Pericardium fibroblast (primary cell): Measurements from ENCODE around the gene MAP2K6. TPM values are rescaled to one million over a fixed set of nuclear protein-coding genes. Genes with fewer than 3 reads are reported as not detected.

Experiments
- total RNA-seq: library from RNA; depleted of rRNA; stranded (reverse); fragments of >200 nt; gene quantifications from 2 replicates; pipeline ENCODE4 v1.2.3, GENCODE V29; 2015

The MAP2K6 gene
- 0.23 and 16.8 TPM in 2 replicates for total RNA-seq

DNA sequence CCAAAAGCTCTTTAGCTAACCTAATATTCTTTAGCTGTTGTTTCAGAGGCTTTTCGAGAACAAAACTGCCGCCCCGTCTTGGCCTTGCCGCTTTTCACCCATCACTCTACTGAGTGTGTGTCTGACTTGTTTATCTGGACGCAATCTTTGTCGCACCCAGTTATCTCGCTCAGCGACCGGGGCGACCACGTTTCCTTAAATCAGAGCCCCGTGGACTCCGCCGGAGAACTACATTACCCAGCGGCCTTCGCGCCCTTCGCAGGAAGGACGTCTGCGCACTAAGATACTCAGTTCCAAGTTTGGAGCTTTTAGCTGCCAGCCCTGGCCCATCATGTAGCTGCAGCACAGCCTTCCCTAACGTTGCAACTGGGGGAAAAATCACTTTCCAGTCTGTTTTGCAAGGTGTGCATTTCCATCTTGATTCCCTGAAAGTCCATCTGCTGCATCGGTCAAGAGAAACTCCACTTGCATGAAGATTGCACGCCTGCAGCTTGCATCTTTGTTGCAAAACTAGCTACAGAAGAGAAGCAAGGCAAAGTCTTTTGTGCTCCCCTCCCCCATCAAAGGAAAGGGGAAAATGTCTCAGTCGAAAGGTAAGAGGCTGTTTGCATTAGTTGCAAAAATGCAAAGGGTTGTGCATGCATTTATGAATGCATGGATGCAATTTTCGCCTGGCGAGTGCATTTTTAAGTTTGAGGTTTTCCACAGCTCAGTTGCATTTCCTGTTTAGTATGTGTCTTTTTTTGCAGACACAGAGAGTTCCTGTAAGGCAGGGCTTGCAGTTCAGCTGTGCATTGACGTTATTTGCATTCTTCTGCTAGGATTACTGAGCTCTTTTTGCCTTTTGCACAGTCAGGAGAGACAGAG, at the start of gene MAP2K6:
TSS of gene MAP2K6 (plus strand) at position 290 of the 867 bp plus-strand sequence. CDS start at position 578, 288 bp downstream.

Other genes with a start within 250 kb of the MAP2K6 start
- gene ABCA10, start 185.9 kb upstream of the MAP2K6 start, total RNA-seq, result 0.51 and 4.2 TPM in 2 replicates
- gene ABCA5, start 87.6 kb upstream of the MAP2K6 start, total RNA-seq, result 6.7 and 9.1 TPM in 2 replicates